ENCODE measurements around the gene COLQ.
A peak's percentile ranks its signal among the peaks of the same experiment; 100 is the strongest.
"Not testable (repeated sequence)": the region's sequence is repeated elsewhere in the genome, so short reads cannot be mapped to it uniquely, and the experiment has no call there.

The COLQ gene

GRCh38 chr3:15456915-15457314, 64.6 kb downstream of the COLQ start:
- DNase-seq (ENCODE audit: low read depth, low spot score): not testable (repeated sequence)

GRCh38 chr3:15456321-15456720, 65.2 kb downstream of the COLQ start:
- DNase-seq (ENCODE audit: low read depth, low spot score): peak; percentile 30

GRCh38 chr3:15455756-15456155, 65.8 kb downstream of the COLQ start:
- DNase-seq (ENCODE audit: low read depth, low spot score): no peak

GRCh38 chr3:15454965-15455364, 66.5 kb downstream of the COLQ start:
- no peak for DNase-seq (ENCODE audit: low read depth, low spot score)

GRCh38 chr3:15453991-15454625, 67.4 kb downstream of the COLQ start:
- no peak for DNase-seq (ENCODE audit: low read depth, low spot score)

GRCh38 chr3:15453501-15453900, 68.0 kb downstream of the COLQ start:
- no peak for DNase-seq (ENCODE audit: low read depth, low spot score)

- DNase-seq (ENCODE audit: low read depth, low spot score): no peak
These were observed 68.5 kb downstream of the COLQ start for GRCh38 chr3:15452961-15453360.

GRCh38 chr3:15452156-15452555, 69.3 kb downstream of the COLQ start:
- DNase-seq (ENCODE audit: low read depth, low spot score): no peak

GRCh38 chr3:15451216-15452113, 70.0 kb downstream of the COLQ start:
- no peak for DNase-seq (ENCODE audit: low read depth, low spot score)

GRCh38 chr3:15450438-15451215, 70.9 kb downstream of the COLQ start:
- no peak for DNase-seq (ENCODE audit: low read depth, low spot score)

- DNase-seq (ENCODE audit: low read depth, low spot score): no peak
These were observed 71.8 kb downstream of the COLQ start for GRCh38 chr3:15449489-15450224.

GRCh38 chr3:15443826-15444524, 77.5 kb downstream of the COLQ start:
- peak; percentile 90 for DNase-seq (ENCODE audit: low read depth, low spot score)

GRCh38 chr3:15440891-15441290, 80.6 kb downstream of the COLQ start:
- DNase-seq (ENCODE audit: low read depth, low spot score): no peak

- DNase-seq (ENCODE audit: low read depth, low spot score): peak; percentile 93
These were observed 82.0 kb downstream of the COLQ start for GRCh38 chr3:15439476-15439875.

GRCh38 chr3:15438983-15439382, 82.5 kb downstream of the COLQ start:
- no peak for DNase-seq (ENCODE audit: low read depth, low spot score)

GRCh38 chr3:15436246-15436645, 85.3 kb downstream of the COLQ start:
- no peak for DNase-seq (ENCODE audit: low read depth, low spot score)

- no peak for DNase-seq (ENCODE audit: low read depth, low spot score)
These were observed 86.8 kb downstream of the COLQ start for GRCh38 chr3:15434756-15435155.

GRCh38 chr3:15433531-15433930, 88.0 kb downstream of the COLQ start:
- no peak for DNase-seq (ENCODE audit: low read depth, low spot score)

- DNase-seq (ENCODE audit: low read depth, low spot score): no peak
These were observed 90.2 kb downstream of the COLQ start for GRCh38 chr3:15431256-15431837.

GRCh38 chr3:15430624-15431023, 90.9 kb downstream of the COLQ start:
- no peak for DNase-seq (ENCODE audit: low read depth, low spot score)

- no peak for DNase-seq (ENCODE audit: low read depth, low spot score)
These were observed 92.4 kb downstream of the COLQ start for GRCh38 chr3:15429080-15429479.

Data from astrocyte of the hippocampus (primary cell).